CD4-positive, alpha-beta T cell treated with Interleukin-12 subunit alpha and Interleukin-12 subunit beta, for 1 hour (primary cell): ENCODE results near the gene FOXK1.

Experiments
- DNase-seq: peaks from one replicate; pipeline ENCODE4 v3.0.0-alpha.2; 2020

Gene FOXK1

DNA sequence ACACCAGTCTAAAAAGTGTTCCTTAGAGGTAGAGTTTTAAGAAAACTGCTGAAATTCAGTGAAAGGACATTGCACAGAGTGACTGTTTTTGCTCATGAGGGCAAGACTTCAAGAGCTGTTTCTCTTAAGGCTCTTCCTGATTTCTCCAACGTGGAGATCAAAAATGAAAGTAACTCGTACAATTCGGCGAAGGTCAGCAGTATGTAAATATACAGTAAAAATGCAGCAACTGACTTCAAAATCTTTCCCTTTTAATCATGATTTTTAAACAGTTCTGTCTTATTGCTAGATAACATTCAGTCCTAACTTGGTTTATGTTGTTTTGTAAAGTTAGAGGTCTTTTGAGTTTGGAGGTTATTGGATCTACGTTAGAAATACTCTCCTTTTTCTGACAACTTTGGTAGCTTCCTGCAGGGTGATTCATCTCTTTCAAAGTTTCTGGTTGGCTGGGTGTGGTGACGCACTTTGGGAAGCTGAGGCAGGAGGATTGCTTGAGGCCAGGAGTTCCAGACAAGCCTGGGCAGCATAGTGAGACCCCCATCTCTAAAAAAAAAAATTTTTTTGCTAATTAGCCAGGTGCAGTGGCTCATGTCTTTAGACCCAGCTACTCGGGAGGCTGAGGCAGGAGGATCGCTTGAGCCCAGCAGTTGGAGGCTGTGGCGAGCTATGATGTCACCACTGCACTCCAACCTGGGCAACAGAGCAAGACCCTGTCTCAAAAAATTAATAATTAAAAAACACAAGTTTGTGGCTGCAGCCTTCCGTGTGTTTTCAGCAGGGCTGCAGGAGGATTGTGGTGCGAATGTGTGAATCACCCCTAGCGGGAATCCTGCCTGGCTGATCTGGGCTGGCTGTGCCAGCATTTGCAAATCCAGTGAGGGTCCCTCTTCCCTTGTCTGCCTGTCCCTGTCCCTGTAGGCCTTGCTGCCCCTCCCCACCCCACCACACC, 64.2 kb downstream of the FOXK1 start:
- DNase-seq: peak; percentile 47

GRCh38 chr7:4747013-4747412, 64.9 kb downstream of the FOXK1 start:
- no peak for DNase-seq

- no peak for DNase-seq
These were observed 65.7 kb downstream of the FOXK1 start for GRCh38 chr7:4747746-4748145.

DNA sequence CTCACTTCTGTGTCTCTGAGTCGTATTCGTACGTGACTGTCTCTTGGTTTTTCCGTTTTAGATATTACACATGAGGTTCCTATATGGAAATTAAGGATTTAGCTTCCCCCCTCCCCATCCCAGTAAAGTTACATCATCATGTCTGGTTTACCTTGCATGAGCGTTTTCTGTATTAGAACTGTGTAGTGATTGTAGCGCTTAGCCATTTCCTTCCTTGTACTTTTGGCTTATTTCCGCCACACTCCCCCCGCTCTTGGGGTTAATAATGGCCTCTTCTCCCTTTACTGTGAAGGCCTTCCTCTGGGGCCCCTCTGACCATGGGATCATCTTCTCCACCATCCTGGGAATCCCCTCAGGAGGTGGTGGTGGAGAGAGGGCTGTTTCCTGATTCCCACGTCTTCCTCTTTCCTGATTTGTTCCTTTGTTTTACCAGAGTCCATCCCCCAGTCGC, 66.2 kb downstream of the FOXK1 start:
- no peak for DNase-seq

DNA sequence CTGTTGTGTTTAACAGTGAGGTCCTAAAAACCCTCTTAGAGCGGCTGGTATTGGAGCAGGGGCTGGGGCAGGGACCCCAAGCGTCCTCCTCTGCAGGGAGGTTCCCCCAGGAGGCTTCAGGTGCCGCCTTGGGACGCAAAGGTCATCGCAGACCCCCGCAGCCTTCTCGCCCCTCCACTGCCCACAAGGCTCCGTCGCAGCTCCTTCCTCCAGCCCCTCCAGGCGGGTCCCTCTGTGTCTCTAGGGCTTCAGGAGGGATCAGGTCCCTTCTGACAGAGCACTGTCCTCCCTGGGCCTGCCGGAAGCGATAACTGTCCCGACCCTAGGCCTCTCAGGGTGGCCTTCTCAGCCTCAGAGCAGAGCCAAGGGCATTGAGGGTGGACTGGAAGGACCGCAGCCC, 67.3 kb downstream of the FOXK1 start:
- DNase-seq: no peak

- DNase-seq: no peak
These were observed 67.7 kb downstream of the FOXK1 start for GRCh38 chr7:4749798-4750197.

DNA sequence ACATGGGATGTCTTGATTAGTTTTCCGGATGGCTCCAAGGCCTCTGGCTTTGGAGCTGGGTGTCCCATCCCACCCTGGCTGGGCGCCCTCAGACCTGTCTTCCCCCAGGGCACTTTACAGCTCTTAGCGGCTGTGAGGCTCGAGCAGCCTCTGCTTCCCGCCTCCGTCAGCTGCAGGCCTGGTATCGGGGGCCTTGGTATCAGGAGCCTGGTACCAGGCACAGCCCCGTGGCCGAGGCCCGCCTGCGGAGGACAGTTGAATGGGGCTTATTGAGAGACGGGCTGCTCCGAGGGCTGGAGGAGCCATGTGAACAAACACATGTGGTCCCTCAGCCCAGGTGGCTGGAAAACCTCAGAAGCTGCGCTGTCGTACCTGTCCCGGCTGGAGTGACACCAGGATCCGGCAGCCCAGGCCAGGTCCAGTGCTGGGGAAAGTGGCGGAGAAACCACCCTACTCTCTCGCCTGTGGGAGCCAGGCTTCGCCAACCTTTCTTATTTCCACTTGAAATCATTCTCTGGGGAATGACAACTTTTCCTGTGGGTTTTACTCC, 69.4 kb downstream of the FOXK1 start:
- no peak for DNase-seq

- DNase-seq: peak; percentile 85
These were observed 71.7 kb downstream of the FOXK1 start for GRCh38 chr7:4753598-4754432.

DNA sequence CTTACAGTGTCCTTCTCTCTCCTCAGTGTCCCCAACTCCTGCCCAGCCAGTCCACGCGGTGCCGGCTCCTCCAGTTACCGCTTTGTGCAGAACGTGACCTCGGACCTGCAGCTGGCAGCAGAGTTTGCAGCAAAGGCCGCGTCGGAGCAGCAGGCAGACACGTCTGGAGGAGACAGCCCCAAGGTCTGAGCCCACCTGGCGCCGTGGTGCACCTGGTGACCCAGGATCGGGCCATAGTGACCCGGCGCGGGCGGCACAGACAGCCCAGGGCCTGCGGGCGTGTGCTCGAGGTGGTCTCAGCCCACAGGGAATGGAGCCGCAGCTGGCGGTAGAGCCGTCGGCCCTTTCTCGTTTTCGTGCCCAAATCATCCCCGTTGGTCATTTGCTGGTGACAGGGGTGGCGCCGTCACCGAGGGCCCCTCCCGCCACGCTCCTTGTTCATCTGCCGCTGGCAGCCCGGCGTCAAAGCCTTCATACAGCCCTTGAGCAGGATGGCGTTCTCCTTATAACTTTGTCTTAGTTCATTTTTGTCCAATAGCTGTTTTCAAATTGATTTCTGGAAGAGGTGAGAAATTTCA, 72.4 kb downstream of the FOXK1 start:
- no peak for DNase-seq

- DNase-seq: no peak
These were observed 73.0 kb downstream of the FOXK1 start for GRCh38 chr7:4755045-4755444.

DNA sequence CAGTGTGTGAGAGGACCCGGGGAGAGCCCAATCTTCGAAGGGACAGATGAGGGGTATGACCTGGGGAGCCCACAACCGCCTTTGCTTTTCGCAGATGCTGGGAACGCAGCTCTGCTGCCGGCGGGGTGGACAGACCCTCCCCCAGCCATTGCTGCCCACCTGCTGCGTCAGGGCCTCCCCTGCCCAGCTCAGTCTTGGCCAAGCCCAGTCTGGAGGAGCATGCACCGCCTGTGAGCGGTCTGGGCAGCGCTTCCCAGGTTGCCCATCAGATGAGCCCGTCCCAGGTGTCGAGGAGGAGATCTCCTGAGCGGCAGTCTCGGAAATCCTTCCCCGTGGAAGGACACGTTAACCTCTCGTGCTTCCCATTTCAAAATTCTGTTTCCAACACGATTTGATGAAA, 76.0 kb downstream of the FOXK1 start:
- DNase-seq: no peak

DNA sequence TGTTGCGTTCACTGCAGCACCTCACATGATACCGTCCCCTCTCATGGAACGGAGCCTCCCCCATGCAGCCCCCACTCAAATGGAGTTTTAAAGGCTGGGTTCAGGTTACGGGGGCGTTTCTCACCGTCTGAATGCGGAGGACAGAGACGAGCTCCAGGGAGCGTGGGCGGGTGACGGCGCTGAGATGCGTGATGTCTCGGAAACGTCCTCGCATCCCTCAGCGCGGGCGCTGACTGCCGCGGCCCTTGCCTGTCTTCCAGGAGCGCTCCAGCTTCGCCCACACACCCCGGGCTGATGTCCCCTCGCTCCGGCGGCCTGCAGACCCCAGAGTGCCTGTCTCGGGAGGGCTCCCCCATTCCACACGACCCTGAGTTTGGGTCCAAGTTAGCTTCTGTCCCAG, 76.7 kb downstream of the FOXK1 start:
- DNase-seq: no peak

- DNase-seq: no peak
These were observed 77.1 kb downstream of the FOXK1 start for GRCh38 chr7:4759211-4759610.

DNA sequence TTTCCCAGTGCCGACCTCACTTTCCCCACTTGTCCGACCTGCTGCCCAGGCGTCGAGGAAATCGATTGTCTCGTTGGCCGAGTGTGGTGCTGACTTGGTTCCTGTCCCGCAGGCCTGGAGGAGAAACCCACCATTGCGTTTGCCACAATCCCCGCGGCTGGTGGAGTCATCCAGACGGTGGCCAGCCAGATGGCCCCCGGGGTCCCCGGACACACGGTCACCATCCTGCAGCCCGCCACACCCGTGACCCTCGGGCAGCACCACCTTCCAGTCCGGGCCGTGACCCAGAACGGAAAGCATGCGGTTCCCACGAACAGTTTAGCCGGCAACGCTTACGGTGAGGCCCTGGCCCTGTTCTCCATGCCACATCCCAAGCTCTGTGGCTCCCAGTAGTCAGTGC, 78.9 kb downstream of the FOXK1 start:
- no peak for DNase-seq

GRCh38 chr7:4762121-4763055, 80.3 kb downstream of the FOXK1 start:
- DNase-seq: no peak

- DNase-seq: no peak
These were observed 81.1 kb downstream of the FOXK1 start for GRCh38 chr7:4763091-4763793.

GRCh38 chr7:4763794-4764185, 81.7 kb downstream of the FOXK1 start:
- no peak for DNase-seq

- DNase-seq: no peak
These were observed 82.4 kb downstream of the FOXK1 start for GRCh38 chr7:4764402-4765007.

GRCh38 chr7:4765776-4766490, 83.8 kb downstream of the FOXK1 start:
- no peak for DNase-seq
